H9 (cell line): ENCODE results near the gene SCP2. TPM values are rescaled to one million over a fixed set of nuclear protein-coding genes. Genes with fewer than 3 reads are reported as not detected.

Source experiments
- DNase-seq: peaks from one replicate; pipeline ENCODE4 v3.0.0-alpha.2; 2017
- H2AFZ ChIP-seq: one replicate; pipeline ENCODE4 v1.6.1; 2013; ENCODE audit warnings: mild to moderate bottlenecking, low read length, control low read depth, moderate library complexity
- H2AK5ac ChIP-seq: 2 replicates; pipeline ENCODE4 v1.6.1; 2013; ENCODE audit warnings: low read length, control low read depth, mixed read lengths; ENCODE audit not compliant: insufficient read length
- H2BK120ac ChIP-seq: one replicate; pipeline ENCODE4 v1.6.1; 2013; ENCODE audit warnings: low read depth, mild to moderate bottlenecking, low read length, control low read depth, inconsistent platforms; ENCODE audit not compliant: poor library complexity, severe bottlenecking
- H2BK12ac ChIP-seq: 2 replicates; pipeline ENCODE4 v1.6.1; 2013; ENCODE audit warnings: low read length, control low read depth, mixed read lengths, low read depth; ENCODE audit not compliant: insufficient read length
- H2BK15ac ChIP-seq: 2 replicates; pipeline ENCODE4 v1.6.1; 2013; ENCODE audit warnings: low read depth, low read length, control low read depth
- H2BK20ac ChIP-seq: one replicate; pipeline ENCODE4 v1.6.1; 2013; ENCODE audit warnings: low read depth, mild to moderate bottlenecking, low read length, control low read depth, inconsistent platforms; ENCODE audit not compliant: poor library complexity, severe bottlenecking
- H2BK5ac ChIP-seq: 2 replicates; pipeline ENCODE4 v1.6.1; 2013; ENCODE audit warnings: low read length, control low read depth, mixed read lengths; ENCODE audit not compliant: insufficient read length
- H3K14ac ChIP-seq: 2 replicates; pipeline ENCODE4 v1.6.1; 2013; ENCODE audit warnings: low read length, control low read depth; ENCODE audit not compliant: insufficient read depth
- H3K18ac ChIP-seq: 2 replicates; pipeline ENCODE4 v1.6.1; 2013; ENCODE audit warnings: low read depth, mild to moderate bottlenecking, mixed read lengths, low read length, control low read depth; ENCODE audit not compliant: insufficient read length
- H3K23ac ChIP-seq: 2 replicates; pipeline ENCODE4 v1.6.1; 2013; ENCODE audit warnings: low read length, control low read depth, mixed read lengths, low read depth; ENCODE audit not compliant: insufficient read length
- H3K23me2 ChIP-seq: 2 replicates; pipeline ENCODE4 v1.6.1; 2013; ENCODE audit warnings: low read depth, mild to moderate bottlenecking, mixed read lengths, low read length, control low read depth; ENCODE audit not compliant: insufficient read length, poor library complexity, severe bottlenecking
- H3K27ac ChIP-seq: 2 replicates; pipeline ENCODE4 v1.5.1; 2013; ENCODE audit warnings: low read length, control low read depth, mixed read lengths, low read depth; ENCODE audit not compliant: insufficient read length
- H3K27me3 ChIP-seq: 2 replicates; pipeline ENCODE4 v1.6.1; 2013; ENCODE audit warnings: low read length, control low read depth, inconsistent platforms; ENCODE audit not compliant: insufficient read depth
- H3K4ac ChIP-seq: 2 replicates; pipeline ENCODE4 v1.6.1; 2013; ENCODE audit warnings: low read depth, mild to moderate bottlenecking, control low read depth, inconsistent platforms, low read length, moderate library complexity
- H3K4me1 ChIP-seq: 2 replicates; pipeline ENCODE4 v1.6.1; 2013; ENCODE audit warnings: low read length, control low read depth, inconsistent platforms; ENCODE audit not compliant: insufficient read depth
- H3K4me2 ChIP-seq: 2 replicates; pipeline ENCODE4 v1.6.1; 2013; ENCODE audit warnings: low read length, control low read depth, mixed read lengths; ENCODE audit not compliant: insufficient read length, insufficient read depth
- H3K56ac ChIP-seq: 2 replicates; pipeline ENCODE4 v1.6.1; 2013; ENCODE audit warnings: low read depth, mild to moderate bottlenecking, mixed read lengths, low read length, control low read depth; ENCODE audit not compliant: insufficient read length
- H3K79me1 ChIP-seq: 2 replicates; pipeline ENCODE4 v1.6.1; 2013; ENCODE audit warnings: low read depth, mild to moderate bottlenecking, moderate library complexity, low read length, control low read depth, inconsistent platforms; ENCODE audit not compliant: insufficient read depth, poor library complexity, severe bottlenecking
- H3K79me2 ChIP-seq: 2 replicates; pipeline ENCODE4 v1.6.1; 2013; ENCODE audit warnings: low read length, control low read depth, inconsistent platforms; ENCODE audit not compliant: insufficient read depth
- H3K9ac ChIP-seq: 2 replicates; pipeline ENCODE4 v1.6.1; 2013; ENCODE audit warnings: low read length, control low read depth, mixed read lengths; ENCODE audit not compliant: insufficient read length; ENCODE audit errors: extremely low read depth
- H3K9me3 ChIP-seq: one replicate; pipeline ENCODE4 v1.6.1; 2013; ENCODE audit warnings: low read depth, low read length, inconsistent platforms; ENCODE audit not compliant: control insufficient read depth
- H3T11ph ChIP-seq: one replicate; pipeline ENCODE4 v1.6.1; 2013; ENCODE audit warnings: mild to moderate bottlenecking, low read length, control low read depth, inconsistent platforms
- H4K20me1 ChIP-seq: one replicate; pipeline ENCODE4 v1.6.1; 2013; ENCODE audit not compliant: control insufficient read depth, insufficient read length, insufficient read depth
- H4K5ac ChIP-seq: 2 replicates; pipeline ENCODE4 v1.6.1; 2013; ENCODE audit warnings: low read depth, mild to moderate bottlenecking, mixed read lengths, low read length, control low read depth; ENCODE audit not compliant: insufficient read length
- H4K8ac ChIP-seq: replicated peaks from 2 replicates; pipeline ENCODE4 v1.6.1; 2013; ENCODE audit warnings: low read length, control low read depth, mixed read lengths, low read depth; ENCODE audit not compliant: insufficient read length
- H4K91ac ChIP-seq: 2 replicates; pipeline ENCODE4 v1.6.1; 2013; ENCODE audit warnings: low read depth, mild to moderate bottlenecking, moderate library complexity, mixed read lengths, low read length, control low read depth; ENCODE audit not compliant: insufficient read length
- H3K27ac Mint-ChIP-seq, 3 experiments: 2 replicates in 2 of 3; 3 replicates in 1 of 3; pipeline ENCODE4 v1.8.0; 2020 to 2021; ENCODE audit warnings: mixed read lengths in 3 of 3, mild to moderate bottlenecking in 1 of 3, moderate library complexity in 1 of 3
- H3K27me3 Mint-ChIP-seq: 2 replicates; pipeline ENCODE4 v1.8.0; 2021; ENCODE audit warnings: low read depth, mild to moderate bottlenecking, moderate library complexity, mixed read lengths
- H3K36me3 Mint-ChIP-seq, 3 experiments: 2 replicates in 2 of 3; 3 replicates in 1 of 3; pipeline ENCODE4 v1.8.0; 2020 to 2021; ENCODE audit warnings: low read depth in 3 of 3, mixed read lengths in 3 of 3; ENCODE audit not compliant: insufficient read depth in 1 of 3
- H3K4me1 Mint-ChIP-seq, 2 experiments: 2 replicates each; pipeline ENCODE4 v1.8.0; 2020; ENCODE audit warnings: mixed read lengths in 2 of 2
- H3K4me3 Mint-ChIP-seq, 2 experiments: 2 replicates in 1 of 2; 3 replicates in 1 of 2; pipeline ENCODE4 v1.8.0; 2020 to 2021; ENCODE audit warnings: mild to moderate bottlenecking in 2 of 2, mixed read lengths in 2 of 2, moderate library complexity in 1 of 2
- H3K9me3 Mint-ChIP-seq, 2 experiments: 2 replicates in 1 of 2; 3 replicates in 1 of 2; pipeline ENCODE4 v1.8.0; 2020; ENCODE audit warnings: mild to moderate bottlenecking in 2 of 2, mixed read lengths in 2 of 2, moderate library complexity in 1 of 2
- CTCF ChIP-seq: fragments of 200-600 bp; sonication (generic); conservative IDR thresholded peaks from 3 replicates; pipeline ENCODE4 v1.8.0; 2021; ENCODE audit warnings: antibody characterized with exemption, mild to moderate bottlenecking
- WGBS: extraction: QIAGEN DNeasy Blood & Tissue Kit; methylation state at CpG from one replicate; pipeline ENCODE4 v1.1.7; 2013; ENCODE audit warnings: missing lambda C conversion rate, low lambda C conversion rate, mixed read lengths; ENCODE audit not compliant: insufficient read length; ENCODE audit errors: extremely low coverage; 5-methylcytosine and 5-hydroxymethylcytosine counted together
- total RNA-seq: library from RNA; stranded (reverse); gene quantifications from 2 replicates; pipeline ENCODE4 v1.2.1, GENCODE V29; 2021

Gene SCP2
- total RNA-seq, 1 experiment from 2014 or later: 48.8 TPM

DNA sequence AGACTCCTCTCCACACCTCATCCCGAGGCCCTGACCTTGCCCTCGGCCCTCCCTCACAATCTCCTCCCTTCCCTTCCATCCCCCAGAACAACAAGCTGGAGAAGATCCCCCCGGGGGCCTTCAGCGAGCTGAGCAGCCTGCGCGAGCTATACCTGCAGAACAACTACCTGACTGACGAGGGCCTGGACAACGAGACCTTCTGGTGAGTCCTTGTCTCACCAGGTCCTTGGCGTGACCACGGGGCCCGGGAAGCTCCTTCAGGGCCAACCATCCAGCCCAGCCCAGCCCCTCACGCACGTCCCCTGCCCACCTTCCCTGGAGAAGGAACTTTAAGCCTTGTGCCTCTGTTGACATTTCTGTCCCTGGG, 150.5 kb downstream of the SCP2 start:
- H3K9me3 ChIP-seq: no peaks in the 10 kb centered on the region
- H2BK15ac ChIP-seq: no peak overlapping the region
- H3K56ac ChIP-seq: no peak overlapping the region
- no peak overlapping the region for H3K18ac ChIP-seq
- no CpG with 5 or more reads among the region's 13 CpGs for WGBS
- H3K9ac ChIP-seq: no peak overlapping the region
- H3K79me2 ChIP-seq: no peaks in the 10 kb centered on the region
- H3T11ph ChIP-seq: no peak overlapping the region
- no peak overlapping the region for H4K8ac ChIP-seq
- no peaks in the 10 kb centered on the region for H4K20me1 ChIP-seq
- H2AK5ac ChIP-seq: no peak overlapping the region
- H3K23ac ChIP-seq: no peak overlapping the region
- no peak overlapping the region for H2BK120ac ChIP-seq
- no peak overlapping the region for H2BK5ac ChIP-seq
- peaks cover 4% of the 10 kb centered on the region; the same call in 1 of the 2 replicates for H3K4me1 ChIP-seq
- no peak for TF ChIP-seq CTCF
- H2AFZ ChIP-seq: no peak overlapping the region
- H2BK20ac ChIP-seq: no peak overlapping the region
- no peak overlapping the region for H2BK12ac ChIP-seq
- H4K91ac ChIP-seq: no peak overlapping the region
- H3K79me1 ChIP-seq: no peaks in the 10 kb centered on the region
- H3K27ac ChIP-seq: no peak overlapping the region
- H3K27me3 Mint-ChIP-seq: no peaks in the 10 kb centered on the region; the same call in none of the 2 replicates
- DNase-seq: no peak
- H3K27ac Mint-ChIP-seq: peak overlapping the region in 1 of 3 experiments; percentile 29; a peak in 1 of 7 replicates
- H3K4me2 ChIP-seq: no peak overlapping the region
- no peak overlapping the region for H3K4ac ChIP-seq
- H4K5ac ChIP-seq: no peak overlapping the region
- H3K36me3 Mint-ChIP-seq: no peaks in the 10 kb centered on the region
- peaks cover 3% of the 10 kb centered on the region for H3K23me2 ChIP-seq
- no peak overlapping the region for H3K14ac ChIP-seq
- H3K4me3 Mint-ChIP-seq: no peak overlapping the region
- no peaks in the 10 kb centered on the region for H3K27me3 ChIP-seq
- peaks cover 11 to 25% of the 10 kb centered on the region in 2 experiments for H3K4me1 Mint-ChIP-seq
- H3K9me3 Mint-ChIP-seq: no peaks in the 10 kb centered on the region
